GM11168 (cell line): Measurements from ENCODE around the gene SCGB3A2.

Source experiments
- in situ Hi-C: fragments of 300-500 bp; cut with MboI; formaldehyde crosslinking; loops from one replicate; pipeline ENCODE4 v1.12.0; 2022; ENCODE audit warnings: low sequenced_read_pairs; ENCODE audit not compliant: unreplicated experiment

Gene SCGB3A2

GRCh38 chr5:147901599-147902039 is 23.1 kb downstream of the SCGB3A2 start:
- in situ Hi-C loops, result no loop called here

- in situ Hi-C loops, result no loop called here
These were observed 24.2 kb downstream of the SCGB3A2 start for GRCh38 chr5:147902609-147903115.

DNA sequence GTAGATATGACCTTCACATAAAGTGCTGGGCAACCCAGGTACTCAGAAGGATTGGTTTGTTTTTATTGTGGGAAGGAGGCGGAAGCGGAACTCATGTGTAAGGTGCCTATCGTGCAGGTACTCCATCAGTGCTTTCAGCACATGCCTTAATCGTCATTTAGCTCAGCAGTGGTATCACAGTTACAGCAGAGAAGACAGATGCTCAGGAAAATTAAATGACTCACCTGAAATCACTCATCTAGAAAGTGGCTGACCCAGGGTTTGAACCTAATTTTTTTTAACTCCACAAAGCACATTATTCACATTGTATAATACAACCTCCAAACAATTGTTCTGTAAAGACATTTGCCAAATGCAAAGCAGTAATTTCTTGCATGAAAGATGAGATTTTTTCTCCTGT is 25.6 kb downstream of the SCGB3A2 start:
- in situ Hi-C loops, result no loop called here

GRCh38 chr5:147906326-147907095 is 28.0 kb downstream of the SCGB3A2 start, which contains the start of gene C5orf46:
Gene C5orf46 (minus strand): TSS chr5:147906538. CDS start chr5:147906501, 37 bp downstream.
- in situ Hi-C loops, result no loop called here

DNA sequence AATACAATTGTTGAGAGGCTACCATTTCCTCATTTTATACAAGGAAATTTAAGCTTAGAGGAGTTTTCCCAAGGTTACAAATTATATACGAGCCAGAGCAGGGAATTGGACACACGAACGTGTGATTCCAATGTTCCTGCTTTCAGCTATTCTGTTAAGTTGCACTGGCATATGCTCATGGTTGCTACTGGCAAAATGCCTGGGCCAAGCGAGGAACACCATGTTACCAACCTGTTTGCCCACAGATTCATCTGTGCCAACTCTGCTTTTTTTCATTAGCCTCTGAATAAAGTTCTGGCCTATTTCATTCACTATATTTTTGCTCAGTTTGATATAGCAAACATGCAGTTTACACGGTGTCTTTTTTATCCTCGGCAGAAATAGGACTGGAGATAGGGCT is 32.9 kb downstream of the SCGB3A2 start:
- in situ Hi-C loops, result no loop called here

GRCh38 chr5:147912011-147912410 is 33.5 kb downstream of the SCGB3A2 start:
- in situ Hi-C loops, result no loop called here

GRCh38 chr5:147913786-147914185 is 35.3 kb downstream of the SCGB3A2 start:
- in situ Hi-C loops, result no loop called here

DNA sequence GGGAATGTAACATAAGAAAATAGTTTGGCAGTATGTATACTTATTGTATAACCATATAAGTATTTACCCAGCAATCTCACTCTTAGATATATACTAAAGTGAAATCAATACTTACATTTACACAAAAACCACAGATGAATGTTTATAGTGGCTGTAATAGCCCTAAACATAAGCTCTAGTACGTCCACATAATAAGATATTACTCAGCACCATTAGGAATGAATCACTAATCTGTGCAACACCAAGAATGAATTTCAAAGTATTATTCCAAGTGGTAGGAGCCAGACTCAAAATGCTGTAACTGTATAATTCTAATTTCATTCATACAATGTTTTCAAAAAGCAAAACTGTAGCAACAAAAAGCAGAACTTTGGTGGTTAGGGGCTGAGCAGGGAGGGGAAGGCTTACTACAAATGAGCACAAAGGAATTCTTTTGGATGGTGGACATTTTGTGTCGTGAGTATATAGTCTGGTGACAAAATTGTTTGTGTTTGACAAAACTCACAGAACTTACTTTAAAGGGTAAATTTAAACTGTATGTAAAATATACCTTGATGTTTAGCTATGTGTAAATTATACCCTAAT is 39.7 kb downstream of the SCGB3A2 start:
- in situ Hi-C loops, result no loop called here

- in situ Hi-C loops, result no loop called here
These were observed 40.4 kb downstream of the SCGB3A2 start for GRCh38 chr5:147918899-147919298.

GRCh38 chr5:147920420-147921030 is 42.0 kb downstream of the SCGB3A2 start:
- in situ Hi-C loops, result no loop called here

DNA sequence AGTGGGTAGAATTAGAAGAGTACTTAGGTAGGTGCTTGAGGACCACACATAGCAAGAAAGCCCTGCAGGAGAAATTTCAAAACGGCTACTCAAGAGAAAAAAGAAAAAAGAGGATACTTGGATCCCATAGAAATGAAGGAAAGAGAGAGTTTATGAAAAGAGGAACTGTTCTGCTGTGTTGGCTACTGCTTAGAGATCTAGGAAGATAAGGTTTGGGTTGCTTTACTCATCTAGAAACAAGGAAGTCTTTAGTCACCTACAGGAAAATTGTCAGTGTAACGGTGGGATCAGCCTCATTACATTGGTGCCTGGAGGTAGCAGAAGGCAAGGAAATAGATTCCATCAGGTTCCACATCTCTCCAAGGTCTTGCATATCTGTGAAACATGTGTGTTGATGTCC is 42.6 kb downstream of the SCGB3A2 start:
- in situ Hi-C loops, result no loop called here

DNA sequence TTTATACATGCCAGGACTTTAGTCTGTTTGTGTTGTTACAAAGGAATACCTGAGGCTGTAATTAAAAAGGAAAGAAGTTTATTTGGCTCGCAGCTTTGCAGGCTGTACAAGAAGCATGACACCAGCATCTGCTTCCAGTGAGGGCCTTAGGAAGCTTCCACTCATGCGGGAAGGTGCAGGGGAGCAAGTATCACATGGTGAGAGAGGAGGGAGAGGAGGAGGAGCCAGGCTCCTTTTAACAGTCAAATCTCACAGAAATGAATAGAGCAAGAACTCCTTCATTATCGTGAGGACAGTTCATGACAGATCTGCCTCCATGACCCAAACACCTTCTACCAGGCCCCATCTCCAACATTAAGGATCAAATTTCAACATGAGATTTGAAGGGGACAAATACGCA is 46.5 kb downstream of the SCGB3A2 start:
- in situ Hi-C loops, result no loop called here

GRCh38 chr5:147927901-147928300 is 49.4 kb downstream of the SCGB3A2 start:
- in situ Hi-C loops, result no loop called here

GRCh38 chr5:147930769-147931168 is 52.3 kb downstream of the SCGB3A2 start:
- in situ Hi-C loops, result no loop called here
